Measurements from ENCODE around the gene PRKAR2A.

GRCh38 chr3:48835650-48836366, 11.9 kb downstream of the PRKAR2A start:
- TF ChIP-seq CTCF (IDR thresholded peaks at IDR 0.05; ENCODE audit: insufficient read depth, low read length) (no peak), REST (IDR thresholded peaks at IDR 0.05; ENCODE audit: insufficient replicate concordance, low read depth) (no peak), POLR2AphosphoS5 (IDR thresholded peaks at IDR 0.05; ENCODE audit: low read depth) (no peak), GABPA (IDR thresholded peaks at IDR 0.05; ENCODE audit: low read depth) (no peak), SPI1 (IDR thresholded peaks at IDR 0.05; ENCODE audit: borderline replicate concordance, low read depth) (no peak)
